Panc1 (cell line): ENCODE measurements around the gene FYN. TPM values are rescaled to one million over a fixed set of nuclear protein-coding genes. Genes with fewer than 3 reads are reported as not detected.

Experiments used
- ATAC-seq: fragments of 200-7000 bp; cut with Tn5 transposase; 2 replicates; pipeline ENCODE4 v1.9.1; 2020; ENCODE audit warnings: mild to moderate bottlenecking, moderate library complexity
- BruUV-seq: library from RNA; stranded (reverse); fragments of 400-500 nt; replicated peaks from 2 replicates; lab custom pipeline; 2021; lab: Mats Ljungman, UMichigan
- CTCF ChIA-PET: fragments of 300-600 bp; sonication (Branson Sonifier 250); formaldehyde crosslinking; loops from one replicate; lab custom pipeline; 2022; ENCODE audit warnings: antibody characterized with exemption; lab: Charles Lee
- POLR2A ChIA-PET: fragments of 300-600 bp; sonication (Branson Sonifier 250); formaldehyde crosslinking; loops from one replicate; lab custom pipeline; 2022; ENCODE audit warnings: antibody characterized with exemption; lab: Charles Lee
- DNase-seq: peaks from one replicate; pipeline ENCODE4 v3.0.0-alpha.2; 2010; ENCODE audit warnings: low read depth, low spot score
- H3K27ac ChIP-seq: 2 replicates; pipeline ENCODE4 v1.5.1; 2011; ENCODE audit warnings: mild to moderate bottlenecking, low read length, inconsistent platforms
- H3K27me3 ChIP-seq: fragments of 200-500 bp; sonication (Bioruptor generic); 2 replicates; pipeline ENCODE4 v1.6.0; 2014; ENCODE audit warnings: low read length, inconsistent platforms; ENCODE audit not compliant: control insufficient read depth, insufficient read depth
- H3K36me3 ChIP-seq: fragments of 200-500 bp; sonication (Bioruptor generic); 2 replicates; pipeline ENCODE4 v1.5.1; 2014; ENCODE audit warnings: inconsistent platforms, mild to moderate bottlenecking, low read length, moderate library complexity; ENCODE audit not compliant: control insufficient read depth, insufficient read depth
- H3K4me1 ChIP-seq: 2 replicates; pipeline ENCODE4 v1.5.1; 2011; ENCODE audit warnings: inconsistent platforms, mild to moderate bottlenecking, low read length, moderate library complexity; ENCODE audit not compliant: control insufficient read depth, insufficient read depth
- H3K4me3 ChIP-seq, 2 experiments: 2 replicates each; pipeline ENCODE4 v1.5.1; 2011 to 2012; ENCODE audit warnings: low read depth in 2 of 2, low read length in 2 of 2, mild to moderate bottlenecking in 2 of 2, inconsistent platforms in 1 of 2, moderate library complexity in 1 of 2
- H3K9me3 ChIP-seq: fragments of 200-500 bp; sonication (Bioruptor generic); 2 replicates; pipeline ENCODE4 v1.5.1; 2014; ENCODE audit warnings: low read depth, mild to moderate bottlenecking, inconsistent platforms, low read length, moderate library complexity; ENCODE audit not compliant: control insufficient read depth, insufficient read depth
- POLR2AphosphoS5 ChIP-seq: IDR thresholded peaks from 2 replicates; pipeline ENCODE4 v1.6.1; 2012; ENCODE audit warnings: mild to moderate bottlenecking, low read depth, low read length, moderate library complexity
- SIN3A ChIP-seq: IDR thresholded peaks from 2 replicates; pipeline ENCODE4 v1.6.1; 2012; ENCODE audit warnings: low read depth, mild to moderate bottlenecking, low read length, moderate library complexity, borderline replicate concordance; ENCODE audit not compliant: insufficient read depth
- TCF7L2 ChIP-seq: IDR thresholded peaks from 2 replicates; pipeline ENCODE4 v1.6.1; 2011; ENCODE audit warnings: mild to moderate bottlenecking, low read depth, low read length, inconsistent platforms
- in situ Hi-C: cut with HindIII; loops from 2 replicates; pipeline ENCODE4 v1.10.0; 2016; ENCODE audit warnings: low sequenced_read_pairs, low pct_unique_long_range_greater_than_20kb
- intact Hi-C: fragments of 100-400 bp; cut with micrococcal nuclease; formaldehyde crosslinking; loops from one replicate; pipeline ENCODE4 v1.10.0; 2022; ENCODE audit not compliant: unreplicated experiment
- total RNA-seq: library from RNA; stranded (reverse); gene quantifications from one replicate; pipeline ENCODE4 v1.2.1, GENCODE V29; 2021; ENCODE audit not compliant: unreplicated experiment
- TF ChIP-seq, protein P1 (sequence below): fragments of 450-650 bp; IDR thresholded peaks from 2 replicates; pipeline ENCODE4 v1.5.1; 2017; ENCODE audit warnings: mild to moderate bottlenecking
- TF ChIP-seq, protein P2 (sequence below), 2 experiments: IDR thresholded peaks; 2 replicates each; pipeline ENCODE4 v1.6.1; 2011 to 2012; ENCODE audit warnings: low read depth in 2 of 2, control low read depth in 1 of 2, low read length in 1 of 2, mild to moderate bottlenecking in 1 of 2, moderate library complexity in 1 of 2; ENCODE audit not compliant: insufficient read depth in 1 of 2

FYN gene
- total RNA-seq, 1 experiment from 2014 or later = 4.2 TPM

DNA sequence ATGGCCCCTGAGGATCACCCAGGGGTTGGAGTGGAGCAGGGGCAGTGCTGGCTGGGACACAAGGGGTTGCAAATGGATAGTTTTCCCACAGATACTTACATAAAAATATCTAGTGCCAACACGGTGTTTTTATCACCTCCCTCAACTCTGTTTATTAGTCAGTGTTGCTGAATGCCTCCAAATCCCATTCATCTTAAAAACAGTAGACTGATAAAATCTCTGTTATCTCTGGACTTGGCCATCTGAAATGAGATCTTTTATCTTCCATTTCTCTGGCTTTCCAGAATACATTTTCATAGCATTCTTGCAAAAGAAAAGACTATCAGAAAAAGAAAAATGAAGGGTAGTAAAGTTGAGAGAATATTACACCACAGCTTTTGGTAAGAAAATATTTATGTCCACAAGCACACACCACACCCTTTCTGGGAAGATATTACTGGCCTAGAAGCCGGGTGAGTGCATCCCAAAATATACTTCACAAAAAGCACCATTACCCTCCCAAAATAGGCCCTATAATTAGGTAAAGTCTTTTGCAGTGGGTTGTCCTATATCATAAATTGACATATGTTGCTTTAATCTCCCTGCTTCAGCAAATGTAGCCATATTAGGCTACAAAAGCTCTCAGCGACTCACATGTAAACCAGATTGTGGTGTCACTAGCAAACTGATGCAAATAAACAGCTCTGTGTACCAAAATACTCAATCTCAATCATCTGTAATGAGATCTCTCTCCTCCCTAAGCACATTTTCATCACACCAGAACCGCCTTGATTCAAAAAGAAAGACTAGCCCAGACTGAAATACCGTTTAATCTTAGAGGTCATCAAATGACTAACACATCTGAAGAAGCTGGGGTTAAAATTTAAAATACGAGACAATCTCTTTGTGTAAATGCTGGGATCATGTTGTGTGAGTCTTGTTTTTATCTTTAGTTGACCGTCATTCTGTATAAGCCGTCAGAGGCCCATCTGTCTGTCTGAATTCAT is 96.7 kb downstream of the FYN start:
- DNase-seq = no peak
- intact Hi-C loops = no loop called here
- Histone ChIP-seq H3K36me3 (no peaks in the 10 kb centered on the region), H3K9me3 (no peaks in the 10 kb centered on the region), H3K4me3 (no peak overlapping the region), H3K27me3 (no peaks in the 10 kb centered on the region; the same call in 1 of the 2 replicates), H3K27ac (no peak overlapping the region), H3K4me1 (no peaks in the 10 kb centered on the region)
- BruUV-seq = no TSS peak
- no peak for ATAC-seq
- CTCF ChIA-PET = no interaction called here
- in situ Hi-C loops = no loop called here
- TF ChIP-seq, protein P1, sequence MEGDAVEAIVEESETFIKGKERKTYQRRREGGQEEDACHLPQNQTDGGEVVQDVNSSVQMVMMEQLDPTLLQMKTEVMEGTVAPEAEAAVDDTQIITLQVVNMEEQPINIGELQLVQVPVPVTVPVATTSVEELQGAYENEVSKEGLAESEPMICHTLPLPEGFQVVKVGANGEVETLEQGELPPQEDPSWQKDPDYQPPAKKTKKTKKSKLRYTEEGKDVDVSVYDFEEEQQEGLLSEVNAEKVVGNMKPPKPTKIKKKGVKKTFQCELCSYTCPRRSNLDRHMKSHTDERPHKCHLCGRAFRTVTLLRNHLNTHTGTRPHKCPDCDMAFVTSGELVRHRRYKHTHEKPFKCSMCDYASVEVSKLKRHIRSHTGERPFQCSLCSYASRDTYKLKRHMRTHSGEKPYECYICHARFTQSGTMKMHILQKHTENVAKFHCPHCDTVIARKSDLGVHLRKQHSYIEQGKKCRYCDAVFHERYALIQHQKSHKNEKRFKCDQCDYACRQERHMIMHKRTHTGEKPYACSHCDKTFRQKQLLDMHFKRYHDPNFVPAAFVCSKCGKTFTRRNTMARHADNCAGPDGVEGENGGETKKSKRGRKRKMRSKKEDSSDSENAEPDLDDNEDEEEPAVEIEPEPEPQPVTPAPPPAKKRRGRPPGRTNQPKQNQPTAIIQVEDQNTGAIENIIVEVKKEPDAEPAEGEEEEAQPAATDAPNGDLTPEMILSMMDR = no peak
- no peak for TF ChIP-seq POLR2AphosphoS5
- TF ChIP-seq, protein P2, sequence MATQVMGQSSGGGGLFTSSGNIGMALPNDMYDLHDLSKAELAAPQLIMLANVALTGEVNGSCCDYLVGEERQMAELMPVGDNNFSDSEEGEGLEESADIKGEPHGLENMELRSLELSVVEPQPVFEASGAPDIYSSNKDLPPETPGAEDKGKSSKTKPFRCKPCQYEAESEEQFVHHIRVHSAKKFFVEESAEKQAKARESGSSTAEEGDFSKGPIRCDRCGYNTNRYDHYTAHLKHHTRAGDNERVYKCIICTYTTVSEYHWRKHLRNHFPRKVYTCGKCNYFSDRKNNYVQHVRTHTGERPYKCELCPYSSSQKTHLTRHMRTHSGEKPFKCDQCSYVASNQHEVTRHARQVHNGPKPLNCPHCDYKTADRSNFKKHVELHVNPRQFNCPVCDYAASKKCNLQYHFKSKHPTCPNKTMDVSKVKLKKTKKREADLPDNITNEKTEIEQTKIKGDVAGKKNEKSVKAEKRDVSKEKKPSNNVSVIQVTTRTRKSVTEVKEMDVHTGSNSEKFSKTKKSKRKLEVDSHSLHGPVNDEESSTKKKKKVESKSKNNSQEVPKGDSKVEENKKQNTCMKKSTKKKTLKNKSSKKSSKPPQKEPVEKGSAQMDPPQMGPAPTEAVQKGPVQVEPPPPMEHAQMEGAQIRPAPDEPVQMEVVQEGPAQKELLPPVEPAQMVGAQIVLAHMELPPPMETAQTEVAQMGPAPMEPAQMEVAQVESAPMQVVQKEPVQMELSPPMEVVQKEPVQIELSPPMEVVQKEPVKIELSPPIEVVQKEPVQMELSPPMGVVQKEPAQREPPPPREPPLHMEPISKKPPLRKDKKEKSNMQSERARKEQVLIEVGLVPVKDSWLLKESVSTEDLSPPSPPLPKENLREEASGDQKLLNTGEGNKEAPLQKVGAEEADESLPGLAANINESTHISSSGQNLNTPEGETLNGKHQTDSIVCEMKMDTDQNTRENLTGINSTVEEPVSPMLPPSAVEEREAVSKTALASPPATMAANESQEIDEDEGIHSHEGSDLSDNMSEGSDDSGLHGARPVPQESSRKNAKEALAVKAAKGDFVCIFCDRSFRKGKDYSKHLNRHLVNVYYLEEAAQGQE (IDR thresholded peaks at IDR 0.05; ENCODE audit: insufficient read depth in 1 of 2, low read depth in 2 of 2, low read length in 1 of 2) = no peak
- POLR2A ChIA-PET = no interaction called here

DNA sequence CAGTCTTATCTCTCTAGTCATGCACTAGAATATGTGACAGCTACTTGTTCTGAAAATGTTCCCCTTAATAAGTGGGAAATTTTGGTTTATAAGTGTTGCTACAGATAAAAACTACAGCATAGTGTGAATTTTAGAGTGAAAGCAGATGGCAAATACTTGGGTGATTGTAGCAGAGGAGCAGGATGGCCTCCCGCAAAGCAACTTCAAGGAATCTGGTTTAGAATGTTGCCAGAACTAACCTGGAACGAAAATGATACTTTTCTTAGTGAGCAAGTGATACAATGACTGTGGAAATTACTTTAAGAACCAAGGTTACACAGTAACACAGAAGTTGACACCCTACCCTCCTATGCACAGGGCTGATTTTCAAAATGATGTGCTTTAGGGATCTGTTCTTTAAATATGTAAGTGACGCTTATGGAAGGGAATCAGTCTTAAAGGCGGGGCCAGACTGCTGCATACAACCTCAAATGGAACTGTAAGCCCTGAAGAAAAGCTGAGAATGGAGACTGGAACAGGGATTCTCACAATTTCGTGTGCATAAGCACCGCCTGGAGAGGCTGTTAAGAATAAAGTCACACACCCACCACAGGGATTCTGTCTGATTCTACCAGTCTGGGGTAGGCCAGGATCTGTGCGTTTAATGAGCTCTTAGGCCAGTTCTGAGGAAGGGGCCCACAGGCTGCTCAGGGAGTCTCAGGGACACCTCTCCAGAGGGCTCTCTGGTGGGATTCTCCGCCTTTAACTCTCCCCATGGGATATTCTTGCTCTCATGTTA is 97.9 kb downstream of the FYN start:
- H3K4me3 ChIP-seq = no peak overlapping the region
- no peak overlapping the region for H3K27ac ChIP-seq
- ATAC-seq (no peak), DNase-seq (no peak)
- BruUV-seq = no TSS peak
- no peaks in the 10 kb centered on the region for H3K9me3 ChIP-seq
- H3K27me3 ChIP-seq = peaks cover 2% of the 10 kb centered on the region; the same call in 1 of the 2 replicates
- POLR2A ChIA-PET = interaction anchor here (0.6 kb wide), 1 partner anchor 92 kb away, joined by 7 read pairs; no protein-coding TSS in a partner anchor
- TF ChIP-seq SIN3A = no peak
- no peak for TF ChIP-seq TCF7L2
- TF ChIP-seq, protein P1 = no peak
- no peak for TF ChIP-seq POLR2AphosphoS5
- TF ChIP-seq, protein P2 (IDR thresholded peaks at IDR 0.05; ENCODE audit: insufficient read depth in 1 of 2, low read depth in 2 of 2, low read length in 1 of 2) = no peak
- H3K36me3 ChIP-seq = no peaks in the 10 kb centered on the region
- H3K4me1 ChIP-seq = no peaks in the 10 kb centered on the region
- CTCF ChIA-PET = no interaction called here
- in situ Hi-C loops = no loop called here
- intact Hi-C loops = no loop called here
